Measurements from ENCODE around the gene FAM89A.

DNA sequence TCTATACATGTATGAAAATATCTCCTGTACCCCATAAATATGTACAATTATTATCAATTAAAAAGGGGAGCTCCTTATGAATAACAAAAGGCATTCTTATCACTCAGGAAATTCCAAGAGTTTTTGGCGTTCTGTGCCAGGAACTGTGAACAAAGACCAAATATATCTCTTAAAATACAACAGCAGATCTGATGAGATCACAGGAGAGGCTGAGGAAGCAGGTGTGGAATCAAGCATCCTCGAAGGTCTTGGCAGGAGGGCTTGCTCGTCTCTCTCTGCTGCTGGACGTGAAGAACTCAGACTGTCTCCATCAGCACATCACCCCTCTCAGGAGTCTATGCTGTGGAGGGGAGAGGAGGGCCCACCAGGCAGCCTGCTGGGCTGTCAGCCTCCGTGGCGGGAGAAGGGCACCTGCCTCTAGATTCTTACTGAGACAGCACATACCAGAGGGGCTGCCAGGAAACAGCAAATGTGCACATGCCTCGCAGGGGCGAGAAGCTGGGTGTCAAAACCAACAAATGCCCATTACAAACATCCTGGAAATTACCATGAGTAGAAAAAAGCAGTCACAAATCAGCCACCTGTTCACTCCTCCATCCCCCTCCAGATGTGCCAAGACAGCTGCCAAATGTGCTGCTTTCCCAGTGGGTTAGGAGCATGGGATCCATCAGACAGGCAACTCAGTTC lies 30.8 kb upstream of the FAM89A start:
- TF ChIP-seq MYC (IDR thresholded peaks at IDR 0.05; ENCODE audit: low read depth, low read length) (no peak), MYC (CRISPR knock-in tag; IDR thresholded peaks at IDR 0.05; ENCODE audit: borderline replicate concordance, low read depth) (no peak), YY1 (IDR thresholded peaks at IDR 0.05; ENCODE audit: borderline replicate concordance in 1 of 3, control insufficient read depth in 1 of 3, extremely low read depth in 1 of 3, insufficient read depth in 3 of 3, insufficient read length in 1 of 3, insufficient replicate concordance in 2 of 3, low read depth in 1 of 3, low read length in 2 of 3) (no peak), ZNF232 (CRISPR knock-in tag; IDR thresholded peaks at IDR 0.05) (no peak), NR3C1 (CRISPR knock-in tag; IDR thresholded peaks at IDR 0.05) (no peak), TBL1XR1 (IDR thresholded peaks at IDR 0.05; ENCODE audit: low read length in 2 of 2) (no peak), SRSF9 (IDR thresholded peaks at IDR 0.05; ENCODE audit: borderline replicate concordance, low read depth, low read length) (no peak)

Data from K562 (cell line).